Posterior vena cava (tissue), 2 donors: ENCODE results near the gene C5orf46. TPM values are rescaled to one million over a fixed set of nuclear protein-coding genes. Genes with fewer than 3 reads are reported as not detected.
"Not testable (repeated sequence)": the region's sequence is repeated elsewhere in the genome, so short reads cannot be mapped to it uniquely, and the experiment has no call there.

ENCODE experiments used
- DNase-seq: peaks from one replicate; pipeline ENCODE4 v3.0.0-alpha.2; 2020; ENCODE audit warnings: low spot score
- intact Hi-C, 2 donors: fragments of 100-400 bp; cut with DNase I; formaldehyde crosslinking; loops; one replicate each; pipeline versions ENCODE4 v1.14.1 to v1.14.2; 2022 to 2023
- total RNA-seq, 2 donors: library from RNA; stranded (reverse); fragmentation: NEBNext Ultra II Directional; extraction: Animal tissue kit (Norgen Biotek cat#: 25700); gene quantifications; one replicate each; pipeline ENCODE4 v1.2.1, GENCODE V29; 2021
- donor health status: DM: yes; HTN: yes; CAD: no.
- donor health status: DM: yes; HTN: yes; CAD: no.

C5orf46 gene
- total RNA-seq, 2 donors from 2014 or later: 1.9 TPM; not detected in 1

GRCh38 chr5:147901599-147902039, 4.7 kb downstream of the C5orf46 start:
- intact Hi-C loops: no loop called here
- DNase-seq: no peak

- intact Hi-C loops: no loop called here
- no peak for DNase-seq
These were observed 7.4 kb downstream of the C5orf46 start for GRCh38 chr5:147898875-147899401.

DNA sequence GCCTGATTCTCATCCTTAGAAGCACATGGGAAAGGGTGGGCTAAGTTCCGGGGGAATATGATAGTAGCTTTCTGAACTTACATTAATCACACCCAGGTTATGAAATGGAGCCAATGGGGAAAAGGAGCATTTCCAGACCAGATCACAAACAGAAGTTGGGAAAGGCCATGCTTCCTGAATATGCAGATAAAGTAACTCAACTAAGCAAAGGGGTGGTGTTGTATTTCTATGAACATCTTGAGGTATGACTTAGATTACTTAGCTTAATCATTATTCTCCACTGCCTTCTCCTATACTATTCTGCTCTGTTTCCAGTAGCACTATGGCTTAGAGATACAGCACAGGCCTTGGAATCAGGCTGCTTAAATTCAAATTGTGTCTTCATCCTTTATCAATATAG, 10.5 kb downstream of the C5orf46 start:
- DNase-seq: no peak
- intact Hi-C loops: no loop called here

GRCh38 chr5:147893820-147894219, 12.5 kb downstream of the C5orf46 start:
- intact Hi-C loops: no loop called here
- DNase-seq: no peak

GRCh38 chr5:147892696-147893296, 13.5 kb downstream of the C5orf46 start:
- no peak for DNase-seq
- intact Hi-C loops: no loop called here

DNA sequence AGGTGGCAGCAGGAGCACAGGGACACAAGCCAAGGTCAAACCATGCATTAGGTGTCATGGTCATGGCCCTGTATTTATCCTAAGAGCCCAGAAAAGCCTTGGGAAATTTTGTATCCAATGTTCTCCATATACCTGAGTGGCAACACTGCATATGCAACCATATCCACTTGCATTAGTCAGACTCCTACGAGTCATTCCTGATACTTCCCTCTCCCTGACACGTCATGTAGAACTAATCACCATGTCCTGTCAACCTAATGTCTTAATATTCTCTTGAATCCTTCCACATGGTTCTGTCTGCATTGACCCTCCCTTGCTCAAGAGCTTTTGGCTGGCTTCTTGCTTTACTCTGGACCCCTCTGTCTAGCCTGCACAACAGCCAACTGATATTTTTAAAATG, 18.4 kb downstream of the C5orf46 start:
- no peak for DNase-seq
- intact Hi-C loops: no loop called here

DNA sequence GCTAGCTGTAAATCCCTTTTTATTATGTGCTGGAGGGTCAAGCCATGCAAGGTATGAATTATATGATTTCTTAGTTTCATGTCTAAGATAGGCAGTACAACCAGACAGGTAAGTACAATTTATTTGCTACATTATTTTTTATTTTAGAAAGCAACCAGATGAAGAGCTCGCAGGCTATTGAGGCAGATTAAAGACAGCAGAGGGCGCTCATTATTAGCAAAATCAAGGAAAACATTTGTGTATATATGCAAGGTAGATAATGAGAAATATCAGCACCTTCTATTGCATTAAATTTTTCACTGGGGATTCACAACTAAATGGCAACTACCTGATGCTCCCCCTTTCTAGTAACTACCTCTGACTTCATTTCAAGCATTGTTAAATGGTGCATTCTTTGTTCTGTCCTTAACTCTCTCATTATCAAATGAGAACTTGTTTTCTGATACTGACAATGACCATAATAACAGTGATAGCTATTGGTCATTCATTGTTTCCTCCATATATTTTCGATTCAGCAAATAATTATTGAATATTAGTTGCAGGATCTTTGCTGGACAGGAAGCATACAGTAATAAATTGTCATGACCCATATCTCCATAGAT, 19.2 kb downstream of the C5orf46 start:
- intact Hi-C loops: no loop called here
- DNase-seq: no peak

DNA sequence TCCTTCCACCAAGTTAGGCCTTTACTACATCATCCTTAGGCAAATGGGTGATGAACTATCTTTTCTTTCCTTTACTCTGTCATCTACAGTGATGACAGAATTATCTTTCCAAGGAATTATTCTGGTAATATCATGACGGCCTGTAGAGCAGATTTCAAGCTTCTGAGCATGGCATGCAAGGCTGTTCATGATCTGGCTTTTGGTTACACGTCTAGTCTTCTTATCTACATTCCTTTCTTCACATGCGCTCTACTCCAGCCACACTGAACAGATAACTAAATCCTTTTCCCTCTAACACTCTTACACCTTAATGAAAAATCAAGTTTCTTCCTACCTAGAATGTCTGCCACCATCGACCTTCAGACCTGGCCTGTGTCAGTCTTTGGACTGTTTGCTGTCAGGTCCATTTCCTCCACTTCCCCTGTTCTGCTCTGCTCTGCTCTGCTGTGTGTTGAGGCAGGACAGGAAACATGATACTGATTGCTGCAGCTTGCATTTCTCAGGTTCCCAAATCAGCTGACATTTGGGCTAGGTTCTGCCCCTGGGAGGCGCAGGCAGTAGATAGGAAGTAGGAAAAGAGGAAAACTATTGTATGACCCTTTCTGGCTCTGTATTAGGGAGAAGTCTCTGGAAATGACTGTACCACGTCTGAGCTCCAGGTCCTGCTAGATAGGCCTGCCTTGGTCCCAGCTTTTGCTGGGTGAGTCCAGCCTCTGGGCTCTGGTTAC, 23.6 kb downstream of the C5orf46 start:
- DNase-seq: no peak
- intact Hi-C loops: no loop called here

GRCh38 chr5:147880487-147880886, 25.9 kb downstream of the C5orf46 start:
- intact Hi-C loops: no loop called here

GRCh38 chr5:147879784-147880183, 26.6 kb downstream of the C5orf46 start:
- no peak for DNase-seq
- intact Hi-C loops: no loop called here

More at GRCh38 chr5:147880487-147880886, 25.9 kb downstream of the C5orf46 start:
- DNase-seq: no peak

- DNase-seq: no peak
- intact Hi-C loops: no loop called here
These were observed 28.1 kb downstream of the C5orf46 start, which contains the start of gene SCGB3A2 for GRCh38 chr5:147878066-147878759. TSS of gene SCGB3A2 (plus strand) at chr5:147878711. CDS start at chr5:147878804, 93 bp downstream.

- intact Hi-C loops: no loop called here
- DNase-seq: no peak
These were observed 29.7 kb downstream of the C5orf46 start for GRCh38 chr5:147876626-147877025.

GRCh38 chr5:147876141-147876540, 30.2 kb downstream of the C5orf46 start:
- intact Hi-C loops: no loop called here
- no peak for DNase-seq

GRCh38 chr5:147874910-147875367, 31.4 kb downstream of the C5orf46 start:
- intact Hi-C loops: no loop called here
- DNase-seq: no peak

DNA sequence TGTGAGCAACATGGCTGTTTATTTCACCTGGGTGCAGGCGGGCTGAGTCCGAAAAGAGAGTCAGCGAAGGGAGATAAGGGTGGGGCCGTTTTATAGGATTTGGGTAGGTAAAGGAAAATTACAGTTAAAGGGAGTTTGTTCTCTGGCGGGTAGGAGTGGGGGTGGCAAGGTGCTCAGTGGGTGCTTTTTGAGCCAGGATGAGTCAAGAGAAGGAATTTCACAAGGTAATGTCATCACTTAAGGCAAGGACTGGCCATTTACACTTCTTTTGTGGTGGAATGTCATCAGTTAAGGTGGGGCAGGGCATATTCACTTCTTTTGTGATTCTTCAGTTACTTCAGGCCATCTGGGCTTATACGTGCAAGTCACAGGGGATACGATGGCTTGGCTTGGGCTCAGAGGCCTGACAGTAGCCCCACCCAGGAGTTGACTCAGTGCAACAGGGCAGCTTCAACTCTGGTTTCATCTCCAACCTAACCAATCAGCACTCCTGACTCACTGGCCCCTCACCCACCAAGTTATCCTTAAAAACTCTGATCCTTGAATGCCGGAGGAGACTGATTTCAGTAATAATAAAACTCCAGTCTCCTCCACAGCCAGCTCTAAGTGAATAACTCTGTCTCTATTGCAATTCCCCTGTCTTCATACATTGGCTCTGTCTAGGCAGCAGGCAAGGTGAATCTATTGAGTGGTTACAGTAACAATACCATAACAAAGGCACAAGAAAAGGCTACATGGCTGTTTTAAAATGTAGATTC, 32.0 kb downstream of the C5orf46 start:
- not testable (repeated sequence) for DNase-seq

DNA sequence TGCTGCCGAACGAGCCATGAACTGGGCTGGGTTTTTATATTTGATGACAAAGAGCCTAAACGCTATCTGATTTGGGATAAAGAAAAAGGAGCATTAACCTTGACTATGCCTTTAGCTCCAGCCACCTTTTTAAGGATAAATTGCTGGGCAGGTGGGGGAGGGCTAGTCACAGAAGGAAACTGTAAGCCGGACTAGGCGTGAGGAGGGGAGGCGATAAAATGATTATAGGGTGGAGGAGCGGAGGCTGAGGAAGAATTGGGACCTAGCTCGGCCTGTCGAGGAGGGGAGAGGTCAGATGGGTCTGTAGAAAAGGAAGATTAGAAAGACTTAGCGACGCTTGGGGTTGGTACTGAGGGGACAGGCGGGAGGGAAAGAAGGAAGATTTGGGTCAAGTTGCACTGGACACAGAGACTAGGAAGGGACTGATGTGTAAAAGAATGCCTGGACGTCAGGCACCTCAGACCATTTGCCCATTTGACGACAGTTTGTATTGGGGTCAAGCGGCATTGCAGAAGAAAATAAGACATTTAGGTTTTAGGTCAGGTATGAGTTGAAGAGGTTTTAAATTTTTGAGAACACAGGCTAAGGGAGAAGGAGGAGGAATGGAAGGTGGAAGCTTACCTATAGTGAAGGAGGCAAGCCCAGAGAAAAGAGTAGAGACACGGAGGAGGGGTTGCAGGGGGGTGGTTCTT, 33.4 kb downstream of the C5orf46 start:
- DNase-seq, intact Hi-C loops: not testable (repeated sequence)

More for the DNA sequence above, 32.0 kb downstream of the C5orf46 start:
- intact Hi-C loops: not testable (repeated sequence)

GRCh38 chr5:147871980-147872549, 34.3 kb downstream of the C5orf46 start:
- intact Hi-C loops, DNase-seq: not testable (repeated sequence)

DNA sequence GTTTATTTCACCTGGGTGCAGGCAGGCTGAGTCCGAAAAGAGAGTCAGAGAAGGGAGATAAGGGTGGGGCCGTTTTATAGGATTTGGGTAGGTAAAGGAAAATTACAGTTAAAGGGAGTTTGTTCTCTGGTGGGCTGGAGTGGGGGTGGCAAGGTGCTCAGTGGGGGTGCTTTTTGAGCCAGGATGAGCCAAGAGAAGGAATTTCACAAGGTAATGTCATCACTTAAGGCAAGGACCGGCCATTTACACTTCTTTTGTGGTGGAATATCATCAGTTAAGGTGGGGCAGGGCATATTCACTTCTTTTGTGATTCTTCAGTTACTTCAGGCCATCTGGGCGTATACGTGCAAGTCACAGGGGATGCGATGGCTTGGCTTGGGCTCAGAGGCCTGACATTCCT, 36.4 kb downstream of the C5orf46 start:
- intact Hi-C loops, DNase-seq: not testable (repeated sequence)
